K562 (cell line): ENCODE measurements around the gene HMGB1. TPM values are rescaled to one million over a fixed set of nuclear protein-coding genes. Genes with fewer than 3 reads are reported as not detected.

Experiments used
- ATAC-seq: fragments of 200-7000 bp; cut with Tn5 transposase; 3 replicates; pipeline ENCODE4 v1.9.1; 2020; ENCODE audit warnings: moderate library complexity
- BruUV-seq: library from RNA; stranded (reverse); fragments of 400-500 nt; replicated peaks from 2 replicates; lab custom pipeline; 2021; lab: Mats Ljungman, UMichigan
- CTCF ChIA-PET: fragments of 300-600 bp; formaldehyde crosslinking; extraction: SDS; loops from one replicate; lab custom pipeline; 2021; ENCODE audit warnings: low intra/inter-chr PET ratio; lab: Yijun Ruan, JAX
- POLR2A ChIA-PET: fragments of 300-600, 350-650 bp; sonication (Branson Sonifier 250); formaldehyde crosslinking; extraction: SDS; loops from one replicate; lab custom pipeline; 2021; ENCODE audit warnings: antibody characterized with exemption, inconsistent platforms; lab: Yijun Ruan, JAX
- DNase-seq, 4 experiments: peaks; one replicate each; pipeline versions ENCODE4 v3.0.0 to v3.0.0-alpha.2; 2011 to 2018; ENCODE audit warnings: low spot score in 3 of 4, mixed read lengths in 3 of 4; ENCODE audit errors: extremely low read depth in 1 of 4
- FAIRE-seq: peaks from 2 replicates; lab custom pipeline; 2011; peaks lifted over from hg19 to GRCh38; lab: Jason Lieb, UNC
- H2AFZ ChIP-seq: 2 replicates; pipeline ENCODE4 v1.6.0; 2011; ENCODE audit warnings: low read depth, low read length, control low read depth, inconsistent platforms
- H3K27ac ChIP-seq: fragments of 200-600 bp; 3 replicates; pipeline ENCODE4 v1.8.0; 2011; ENCODE audit warnings: low read depth, mild to moderate bottlenecking, control low read depth, inconsistent platforms, low read length, moderate library complexity, mixed read lengths; ENCODE audit errors: extremely low read depth
- H3K27me3 ChIP-seq, 2 experiments: fragments of 300-600 bp in 1 of 2; 2 replicates in 1 of 2; 3 replicates in 1 of 2; pipeline versions ENCODE4 v1.6.0 to v1.8.0; 2011; ENCODE audit warnings: inconsistent platforms in 2 of 2, low read length in 2 of 2, mild to moderate bottlenecking in 1 of 2, mixed read lengths in 1 of 2, moderate library complexity in 1 of 2; ENCODE audit not compliant: control insufficient read depth in 2 of 2, insufficient read depth in 2 of 2
- H3K36me3 ChIP-seq: fragments of 300-600 bp; 3 replicates; pipeline ENCODE4 v1.8.0; 2011; ENCODE audit warnings: mild to moderate bottlenecking, low read length, inconsistent platforms; ENCODE audit not compliant: control insufficient read depth, insufficient read depth
- H3K4me1 ChIP-seq, 2 experiments: fragments of 200-600 bp in 1 of 2; replicated peaks in 1 of 2; 2 replicates in 1 of 2; 3 replicates in 1 of 2; pipeline versions ENCODE4 v1.5.1 to v1.8.0; 2011; ENCODE audit warnings: inconsistent platforms in 2 of 2, low read length in 2 of 2, mild to moderate bottlenecking in 1 of 2, mixed read lengths in 1 of 2, moderate library complexity in 1 of 2; ENCODE audit not compliant: control insufficient read depth in 2 of 2, insufficient read depth in 2 of 2
- H3K4me2 ChIP-seq: 2 replicates; pipeline ENCODE4 v1.6.1; 2011; ENCODE audit warnings: low read length, control low read depth, inconsistent platforms, mixed read lengths; ENCODE audit not compliant: insufficient read depth
- H3K4me3 ChIP-seq: fragments of 200-600 bp; sonication (generic), shearing (Covaris generic); 2 replicates; pipeline ENCODE4 v1.5.1; 2016; ENCODE audit warnings: control low read depth, inconsistent platforms
- H3K79me2 ChIP-seq: fragments of 200-600 bp; 3 replicates; pipeline ENCODE4 v1.8.0; 2011; ENCODE audit warnings: low read length, inconsistent platforms; ENCODE audit not compliant: control insufficient read depth, insufficient read depth
- H3K9ac ChIP-seq, 2 experiments: 2 replicates each; pipeline versions ENCODE4 v1.6.0 to v1.6.1; 2011; ENCODE audit warnings: low read depth in 2 of 2, low read length in 2 of 2, control low read depth in 1 of 2, inconsistent platforms in 1 of 2, mild to moderate bottlenecking in 1 of 2, mixed read lengths in 1 of 2; ENCODE audit not compliant: insufficient read depth in 1 of 2
- H3K9me1 ChIP-seq: one replicate; pipeline ENCODE4 v1.6.0; 2011; ENCODE audit warnings: inconsistent platforms, mild to moderate bottlenecking, low read length, moderate library complexity; ENCODE audit not compliant: control insufficient read depth, insufficient read depth
- H3K9me3 ChIP-seq: replicated peaks from 2 replicates; pipeline ENCODE4 v1.5.1; 2011; ENCODE audit warnings: low read depth, low read length, inconsistent platforms; ENCODE audit not compliant: control insufficient read depth, insufficient read depth
- H4K20me1 ChIP-seq: replicated peaks from 2 replicates; pipeline ENCODE4 v1.6.1; 2011; ENCODE audit warnings: low read length, inconsistent platforms, mixed read lengths; ENCODE audit not compliant: control insufficient read depth, insufficient read depth
- BMI1 ChIP-seq: fragments of 150-350 bp; IDR thresholded peaks from 2 replicates; pipeline ENCODE4 v1.6.1; 2014; ENCODE audit warnings: low read length
- CC2D1A ChIP-seq: fragments of 450-650 bp; IDR thresholded peaks from 2 replicates; pipeline ENCODE4 v1.6.1; 2017; ENCODE audit warnings: mild to moderate bottlenecking
- COPS2 ChIP-seq: fragments of 450-650 bp; conservative IDR thresholded peaks from 2 replicates; pipeline ENCODE4 v1.6.1; 2016; ENCODE audit warnings: mild to moderate bottlenecking, moderate library complexity
- DMBX1 ChIP-seq: fragments of 250-450 bp; sonication (Bioruptor Pico); IDR thresholded peaks from 2 replicates; pipeline ENCODE4 v1.8.0; 2022; ENCODE audit warnings: inconsistent platforms, mild to moderate bottlenecking, moderate library complexity, borderline replicate concordance
- L3MBTL2 ChIP-seq: fragments of 450-650 bp; IDR thresholded peaks from 2 replicates; pipeline ENCODE4 v1.6.1; 2016; ENCODE audit warnings: mild to moderate bottlenecking, moderate library complexity
- NFIX ChIP-seq: fragments of 250-450 bp; sonication (Bioruptor Pico); IDR thresholded peaks from 2 replicates; pipeline ENCODE4 v1.4.0; 2020; ENCODE audit warnings: low read depth, mild to moderate bottlenecking, moderate library complexity
- ZBTB17 ChIP-seq: fragments of 450-650 bp; formaldehyde crosslinking; IDR thresholded peaks from 2 replicates; pipeline ENCODE4 v1.4.0; 2020; ENCODE audit warnings: mild to moderate bottlenecking
- ZNF717 ChIP-seq: fragments of 250-450 bp; sonication (Bioruptor Pico); IDR thresholded peaks from 2 replicates; pipeline ENCODE4 v1.5.0; 2021
- WGBS: fragments of 100-300 bp; shearing (Covaris generic); methylation state at CpG from one replicate; pipeline ENCODE4 v1.1.6; 2016; ENCODE audit warnings: low coverage, mixed read lengths; ENCODE audit not compliant: insufficient coverage; ENCODE audit errors: missing lambda C conversion rate; 5-methylcytosine and 5-hydroxymethylcytosine counted together
- in situ Hi-C: fragments of 300-500 bp; cut with MboI; formaldehyde crosslinking; loops from 4 replicates; pipeline ENCODE4 v1.15.0; 2018; ENCODE audit warnings: inconsistent platforms, mixed read lengths
- intact Hi-C: fragments of 100-400 bp; cut with micrococcal nuclease; formaldehyde crosslinking; loops from 2 replicates; pipeline ENCODE4 v1.14.2; 2022
- polyA plus RNA-seq, 8 experiments: library from polyadenylated mRNA; depleted of rRNA in 4 of 8; stranded (reverse) in 5 of 8; unstranded in 3 of 8; fragments of >200 nt; fragmentation: Nextera tagmentation in 2 of 8; fragmentation: Illumina TruSeq in 1 of 8; extraction: Ambion mirVana in 2 of 8; extraction: Trizol in 1 of 8; gene quantifications; 2 replicates each; pipeline versions ENCODE4 v1.2.1 to v1.2.3, GENCODE V29; 2011 to 2014; ENCODE audit warnings: inconsistent platforms in 1 of 8, missing spikeins in 1 of 8
- total RNA-seq, 7 experiments: library from RNA; depleted of rRNA in 6 of 7; stranded (reverse); fragments of >200 nt in 6 of 7; fragmentation: Illumina TruSeq in 2 of 7; extraction: Trizol in 2 of 7; gene quantifications; 2 replicates each; pipeline versions ENCODE4 v1.2.1 to v1.2.3, GENCODE V29; 2011 to 2021; ENCODE audit warnings: low replicate concordance in 1 of 7

HMGB1 gene
- total and polyA plus RNA-seq, 9 of the 15 experiments (the other 6 are each of a cell fraction or from before 2014, with no cell fraction given): 442 to 1,896 (median 933) TPM

DNA sequence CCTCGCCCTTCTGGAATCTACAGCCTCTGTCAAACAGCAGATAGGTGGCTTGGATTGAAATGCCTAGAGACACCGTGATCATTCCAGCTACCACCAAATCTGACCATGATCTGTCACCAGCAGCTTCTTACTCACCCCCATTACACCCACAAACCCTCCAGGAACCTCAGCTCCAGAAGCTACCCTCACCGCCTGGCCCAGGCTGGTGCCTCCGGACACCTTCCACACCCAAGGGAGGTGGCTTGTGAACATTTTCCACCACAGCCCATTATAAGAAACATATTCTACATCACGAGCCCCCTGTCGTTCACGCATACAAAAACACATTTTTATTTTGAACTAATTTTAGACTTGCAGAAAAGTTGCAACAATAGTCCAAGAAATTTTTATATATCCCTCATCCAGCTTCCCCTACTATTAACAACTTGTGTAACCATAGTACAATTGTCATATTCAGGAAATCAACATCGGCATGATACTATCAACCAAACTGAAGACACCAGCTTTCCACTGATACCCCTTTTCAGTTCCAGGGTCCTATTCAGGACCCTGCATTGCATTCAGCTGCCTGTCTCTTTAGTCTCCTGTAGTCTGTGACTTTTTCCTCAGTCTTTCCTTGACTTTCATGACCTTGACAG lies 58.8 kb downstream of the HMGB1 start:
- no peaks in the 10 kb centered on the region for H3K79me2 ChIP-seq
- in situ Hi-C loops (no loop called here), intact Hi-C loops (loop anchor here (5.0 kb wide), 1 partner anchor 145 kb away; no protein-coding TSS in a partner anchor)
- POLR2A ChIA-PET: no interaction called here
- FAIRE-seq (no peak), ATAC-seq (no peak), DNase-seq (no peak)
- H2AFZ ChIP-seq: no peak overlapping the region
- no peak overlapping the region for H3K27ac ChIP-seq
- CTCF ChIA-PET: no interaction called here
- H4K20me1 ChIP-seq: no peaks in the 10 kb centered on the region
- no peak overlapping the region for H3K9ac ChIP-seq
- no peaks in the 10 kb centered on the region for H3K36me3 ChIP-seq
- whole genome bisulfite sequencing: 65% methylated on average over 6 of the region's 8 CpGs
- H3K9me1 ChIP-seq: no peaks in the 10 kb centered on the region
- peaks cover 4 to 11% of the 10 kb centered on the region in 2 experiments; a peak in 4 of 5 replicates for H3K4me1 ChIP-seq
- H3K4me3 ChIP-seq: no peak overlapping the region
- H3K9me3 ChIP-seq: no peaks in the 10 kb centered on the region; the same call in 1 of the 2 replicates
- TF ChIP-seq ZBTB17 (CRISPR knock-in tag) (no peak), L3MBTL2 (no peak), ZNF717 (CRISPR knock-in tag) (no peak), DMBX1 (CRISPR knock-in tag) (no peak), BMI1 (no peak), CC2D1A (no peak), COPS2 (no peak), NFIX (CRISPR knock-in tag) (no peak)
- no peaks in the 10 kb centered on the region for H3K27me3 ChIP-seq
- BruUV-seq: no TSS peak
- no peak overlapping the region for H3K4me2 ChIP-seq

Other genes with a start within 250 kb of the HMGB1 start
- 2.2 and 3.5 TPM in 2 replicates for gene KATNAL1, start 158.4 kb downstream of the HMGB1 start, total RNA-seq (2014; rRNA removed)
- 8.2 and 9.7 TPM in 2 replicates for gene KATNAL1, start 158.4 kb downstream of the HMGB1 start, total RNA-seq (2014; rRNA removed; fragmentation: Illumina TruSeq; extraction: Trizol)
- 6.0 and 6.3 TPM in 2 replicates for gene KATNAL1, start 158.4 kb downstream of the HMGB1 start, total RNA-seq (2015; rRNA removed; fragmentation: Illumina TruSeq; extraction: Trizol)
- 6.3 and 6.4 TPM in 2 replicates for gene KATNAL1, start 158.4 kb downstream of the HMGB1 start, total RNA-seq (2021)
- 4.9 and 6.7 TPM in 2 replicates for gene KATNAL1, start 158.4 kb downstream of the HMGB1 start, polyA plus RNA-seq (2011; rRNA removed)
- gene KATNAL1, start 158.4 kb downstream of the HMGB1 start, polyA plus RNA-seq (2014; fragmentation: Illumina TruSeq; extraction: Trizol): 4.6 and 5.5 TPM in 2 replicates
- gene KATNAL1, start 158.4 kb downstream of the HMGB1 start, polyA plus RNA-seq (2014; fragmentation: Nextera tagmentation; extraction: Ambion mirVana): 1 to 10 TPM; 2.7 to 3.0 TPM
- 2.4 and 2.5 TPM in 2 replicates for gene KATNAL1, start 158.4 kb downstream of the HMGB1 start, polyA plus RNA-seq (2014; rRNA removed)
- gene UBE2L5, start 43.4 kb downstream of the HMGB1 start, total RNA-seq (2014; rRNA removed): not detected in 2 replicates
- not detected in 2 replicates for gene UBE2L5, start 43.4 kb downstream of the HMGB1 start, total RNA-seq (2014; rRNA removed; fragmentation: Illumina TruSeq; extraction: Trizol)
- gene UBE2L5, start 43.4 kb downstream of the HMGB1 start, total RNA-seq (2015; rRNA removed; fragmentation: Illumina TruSeq; extraction: Trizol): not detected in 2 replicates
- gene UBE2L5, start 43.4 kb downstream of the HMGB1 start, total RNA-seq (2021): not detected in 2 replicates
- 1.4 and 1.5 TPM in 2 replicates for gene UBE2L5, start 43.4 kb downstream of the HMGB1 start, polyA plus RNA-seq (2011; rRNA removed)
- 0.86 TPM in 1 of 2 replicates, not detected in the other for gene UBE2L5, start 43.4 kb downstream of the HMGB1 start, polyA plus RNA-seq (2014; fragmentation: Illumina TruSeq; extraction: Trizol)
- gene UBE2L5, start 43.4 kb downstream of the HMGB1 start, polyA plus RNA-seq (2014; fragmentation: Nextera tagmentation; extraction: Ambion mirVana): under 1 TPM in 1 of 2 experiments, not detected in 1; 0.22 TPM
- not detected in 2 replicates for gene UBE2L5, start 43.4 kb downstream of the HMGB1 start, polyA plus RNA-seq (2014; rRNA removed)
- gene USPL1, start 152.0 kb upstream of the HMGB1 start, total RNA-seq (2014; rRNA removed): 7.2 and 8.8 TPM in 2 replicates
- gene USPL1, start 152.0 kb upstream of the HMGB1 start, total RNA-seq (2014; rRNA removed; fragmentation: Illumina TruSeq; extraction: Trizol): 15.4 TPM in 2 replicates
- gene USPL1, start 152.0 kb upstream of the HMGB1 start, total RNA-seq (2015; rRNA removed; fragmentation: Illumina TruSeq; extraction: Trizol): 12.0 and 12.9 TPM in 2 replicates
- gene USPL1, start 152.0 kb upstream of the HMGB1 start, total RNA-seq (2021): 10.1 and 10.2 TPM in 2 replicates
- gene USPL1, start 152.0 kb upstream of the HMGB1 start, polyA plus RNA-seq (2011; rRNA removed): 15.2 and 18.0 TPM in 2 replicates
- gene USPL1, start 152.0 kb upstream of the HMGB1 start, polyA plus RNA-seq (2014; fragmentation: Illumina TruSeq; extraction: Trizol): 14.5 and 16.9 TPM in 2 replicates
- gene USPL1, start 152.0 kb upstream of the HMGB1 start, polyA plus RNA-seq (2014; fragmentation: Nextera tagmentation; extraction: Ambion mirVana): 10 to 100 TPM in 1 of 2 experiments, 1 to 10 TPM in 1; 5.5 to 12.0 TPM
- gene USPL1, start 152.0 kb upstream of the HMGB1 start, polyA plus RNA-seq (2014; rRNA removed): 12.0 and 12.4 TPM in 2 replicates